Gastroesophageal sphincter (tissue), 3 donors: ENCODE results near the gene INSR.

Source experiments
- EP300 ChIP-seq: sonication (generic); formaldehyde crosslinking; IDR thresholded peaks from one replicate; pipeline ENCODE4 v1.6.1; 2017; ENCODE audit warnings: antibody characterized with exemption, mild to moderate bottlenecking
- POLR2A ChIP-seq, 2 donors: fragments of 450-650 bp; IDR thresholded peaks; one replicate each; pipeline ENCODE4 v1.6.1; 2017; ENCODE audit warnings: antibody characterized with exemption in 2 of 2, mild to moderate bottlenecking in 2 of 2, moderate library complexity in 1 of 2
- POLR2AphosphoS5 ChIP-seq: sonication (generic); formaldehyde crosslinking; IDR thresholded peaks from one replicate; pipeline ENCODE4 v1.6.1; 2017; ENCODE audit warnings: antibody characterized with exemption
- TF ChIP-seq, protein P1 (sequence below), 4 experiments: fragments of 200-600 bp in 2 of 4; fragments of 450-650 bp in 2 of 4; sonication (generic) in 1 of 4; IDR thresholded peaks; one replicate each; pipeline ENCODE4 v1.5.1; 2017 to 2019; ENCODE audit warnings: antibody characterized with exemption in 4 of 4, mild to moderate bottlenecking in 2 of 4, moderate library complexity in 2 of 4

DNA sequence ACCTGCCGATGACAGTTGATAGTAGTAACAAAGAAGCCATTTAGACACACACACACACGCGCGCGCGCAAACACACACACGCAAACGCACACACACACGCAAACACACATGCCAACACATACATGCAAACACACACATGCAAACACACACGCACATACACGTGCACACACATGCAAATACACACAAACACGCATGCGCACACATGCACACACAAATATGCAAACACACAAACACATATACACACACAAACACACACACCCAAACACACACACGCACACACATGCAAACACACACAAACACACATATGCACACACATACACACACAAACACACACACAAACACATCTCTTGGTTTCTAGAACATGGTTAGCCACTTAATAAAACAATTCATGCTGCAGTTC, 174.6 kb downstream of the INSR start:
- TF ChIP-seq POLR2A (IDR thresholded peaks at IDR 0.05) (no peak), POLR2AphosphoS5 (no peak), EP300 (no peak)
- TF ChIP-seq, protein P1, sequence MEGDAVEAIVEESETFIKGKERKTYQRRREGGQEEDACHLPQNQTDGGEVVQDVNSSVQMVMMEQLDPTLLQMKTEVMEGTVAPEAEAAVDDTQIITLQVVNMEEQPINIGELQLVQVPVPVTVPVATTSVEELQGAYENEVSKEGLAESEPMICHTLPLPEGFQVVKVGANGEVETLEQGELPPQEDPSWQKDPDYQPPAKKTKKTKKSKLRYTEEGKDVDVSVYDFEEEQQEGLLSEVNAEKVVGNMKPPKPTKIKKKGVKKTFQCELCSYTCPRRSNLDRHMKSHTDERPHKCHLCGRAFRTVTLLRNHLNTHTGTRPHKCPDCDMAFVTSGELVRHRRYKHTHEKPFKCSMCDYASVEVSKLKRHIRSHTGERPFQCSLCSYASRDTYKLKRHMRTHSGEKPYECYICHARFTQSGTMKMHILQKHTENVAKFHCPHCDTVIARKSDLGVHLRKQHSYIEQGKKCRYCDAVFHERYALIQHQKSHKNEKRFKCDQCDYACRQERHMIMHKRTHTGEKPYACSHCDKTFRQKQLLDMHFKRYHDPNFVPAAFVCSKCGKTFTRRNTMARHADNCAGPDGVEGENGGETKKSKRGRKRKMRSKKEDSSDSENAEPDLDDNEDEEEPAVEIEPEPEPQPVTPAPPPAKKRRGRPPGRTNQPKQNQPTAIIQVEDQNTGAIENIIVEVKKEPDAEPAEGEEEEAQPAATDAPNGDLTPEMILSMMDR (IDR thresholded peaks at IDR 0.05), result no peak
